GM23248 (cell line): ENCODE results near the gene DUSP5. TPM values are rescaled to one million over a fixed set of nuclear protein-coding genes. Genes with fewer than 3 reads are reported as not detected.

Experiments used
- DNase-seq: peaks from one replicate; pipeline ENCODE4 v3.0.0-alpha.2; 2015
- H2AFZ ChIP-seq: fragments of 200-600 bp; sonication (generic); 2 replicates; pipeline ENCODE4 v1.6.1; 2016; ENCODE audit warnings: antibody characterized with exemption
- H3F3A ChIP-seq: fragments of 200-600 bp; sonication (generic); 2 replicates; pipeline ENCODE4 v1.6.1; 2016; ENCODE audit warnings: mild to moderate bottlenecking, antibody characterized with exemption, mixed run types; ENCODE audit not compliant: insufficient read depth
- H3K27ac ChIP-seq: fragments of 200-600 bp; sonication (generic); 2 replicates; pipeline ENCODE4 v1.5.1; 2016; ENCODE audit warnings: mild to moderate bottlenecking
- H3K27me3 ChIP-seq: fragments of 200-600 bp; sonication (generic); replicated peaks from 2 replicates; pipeline ENCODE4 v1.6.1; 2016; ENCODE audit warnings: mild to moderate bottlenecking; ENCODE audit not compliant: insufficient read depth
- H3K36me3 ChIP-seq: fragments of 200-600 bp; sonication (generic); 2 replicates; pipeline ENCODE4 v1.6.1; 2016; ENCODE audit warnings: low read depth, mild to moderate bottlenecking
- H3K4me1 ChIP-seq: fragments of 200-600 bp; sonication (generic); 2 replicates; pipeline ENCODE4 v1.6.1; 2016; ENCODE audit warnings: mild to moderate bottlenecking; ENCODE audit not compliant: insufficient read depth
- H3K4me2 ChIP-seq: fragments of 200-600 bp; sonication (generic); one replicate; pipeline ENCODE4 v1.6.1; 2016; ENCODE audit warnings: mild to moderate bottlenecking; ENCODE audit not compliant: unreplicated experiment
- H3K4me3 ChIP-seq: fragments of 200-600 bp; sonication (generic); 2 replicates; pipeline ENCODE4 v1.5.1; 2016; ENCODE audit warnings: mild to moderate bottlenecking
- H3K79me2 ChIP-seq: fragments of 200-600 bp; sonication (generic); 2 replicates; pipeline ENCODE4 v1.6.1; 2016; ENCODE audit warnings: mild to moderate bottlenecking; ENCODE audit not compliant: insufficient read depth
- H3K9ac ChIP-seq: fragments of 200-600 bp; sonication (generic); 2 replicates; pipeline ENCODE4 v1.6.1; 2016; ENCODE audit warnings: mild to moderate bottlenecking
- H3K9me2 ChIP-seq: fragments of 200-600 bp; sonication (generic); 2 replicates; pipeline ENCODE4 v1.6.1; 2016; ENCODE audit warnings: mixed run types, mild to moderate bottlenecking, moderate library complexity; ENCODE audit not compliant: insufficient read depth
- H3K9me3 ChIP-seq: fragments of 200-600 bp; sonication (generic); one replicate; pipeline ENCODE4 v1.6.1; 2017; ENCODE audit warnings: low read depth
- H4K20me1 ChIP-seq: fragments of 200-600 bp; sonication (generic); 2 replicates; pipeline ENCODE4 v1.6.0; 2016; ENCODE audit not compliant: insufficient read depth
- EZH2 ChIP-seq: fragments of 200-600 bp; sonication (generic); IDR thresholded peaks from 2 replicates; pipeline ENCODE4 v1.6.1; 2018; ENCODE audit warnings: antibody characterized with exemption, mild to moderate bottlenecking; ENCODE audit not compliant: insufficient read depth, poor library complexity, severe bottlenecking
- EZH2phosphoT487 ChIP-seq: fragments of 200-600 bp; sonication (generic); IDR thresholded peaks from 2 replicates; pipeline ENCODE4 v1.6.1; 2018; ENCODE audit warnings: antibody characterized with exemption, moderate library complexity, mild to moderate bottlenecking, low read depth; ENCODE audit not compliant: insufficient read depth
- WGBS, 2 experiments: methylation state at CpG; one replicate each; pipeline ENCODE4 v1.1.6; 2015 to 2017; ENCODE audit warnings: low lambda C conversion rate in 2 of 2, low coverage in 1 of 2; ENCODE audit errors: missing lambda C conversion rate in 2 of 2; 5-methylcytosine and 5-hydroxymethylcytosine counted together
- in situ Hi-C: fragments of 300-500 bp; cut with MboI; formaldehyde crosslinking; loops from 2 replicates; pipeline ENCODE4 v1.15.0; 2020
- polyA plus RNA-seq: library from polyadenylated mRNA; unstranded; fragments of >200 nt; fragmentation: Nextera tagmentation; extraction: Ambion mirVana; gene quantifications from 2 replicates; pipeline ENCODE4 v1.2.1, GENCODE V29; 2016
- total RNA-seq: library from RNA; depleted of rRNA; stranded (reverse); fragments of >200 nt; shearing (Covaris generic); gene quantifications from 2 replicates; pipeline ENCODE4 v1.2.3, GENCODE V29; 2014

The DUSP5 gene
- total and polyA plus RNA-seq, 2 experiments from 2014 or later, result 5.8 to 17.8 TPM

GRCh38 chr10:110508806-110509544 is 11.3 kb downstream of the DUSP5 start:
- H3K79me2 ChIP-seq, result peaks cover 76% of the 10 kb centered on the region
- peaks cover 4% of the 10 kb centered on the region; the same call in 1 of the 2 replicates for H4K20me1 ChIP-seq
- no peak overlapping the region for H2AFZ ChIP-seq
- H3K4me3 ChIP-seq, result no peak overlapping the region
- 98 to 99% methylated on average over 11 of the region's 11 CpGs for WGBS, 2 experiments
- H3K27ac ChIP-seq, result no peak overlapping the region
- no peak overlapping the region for H3K4me2 ChIP-seq
- peaks cover 54% of the 10 kb centered on the region for H3K36me3 ChIP-seq
- no peaks in the 10 kb centered on the region for H3K9me3 ChIP-seq
- in situ Hi-C loops, result no loop called here
- H3K9me2 ChIP-seq, result no peaks in the 10 kb centered on the region
- H3K9ac ChIP-seq, result no peak overlapping the region
- peaks cover 91% of the 10 kb centered on the region for H3F3A ChIP-seq
- TF ChIP-seq EZH2 (no peak), EZH2phosphoT487 (no peak)
- no peaks in the 10 kb centered on the region for H3K27me3 ChIP-seq
- DNase-seq, result no peak
- peaks cover 37% of the 10 kb centered on the region for H3K4me1 ChIP-seq

GRCh38 chr10:110509560-110509959 is 11.9 kb downstream of the DUSP5 start:
- DNase-seq, result no peak
- H3K27me3 ChIP-seq, result no peaks in the 10 kb centered on the region
- H3F3A ChIP-seq, result peaks cover 90% of the 10 kb centered on the region
- no peak overlapping the region for H3K9ac ChIP-seq
- peaks cover 2% of the 10 kb centered on the region; the same call in 1 of the 2 replicates for H4K20me1 ChIP-seq
- H3K27ac ChIP-seq, result no peak overlapping the region
- WGBS, 2 experiments, result 98 to 100% methylated on average over 2 of the region's 2 CpGs
- H3K4me3 ChIP-seq, result no peak overlapping the region
- H3K4me2 ChIP-seq, result no peak overlapping the region
- H3K4me1 ChIP-seq, result peaks cover 31% of the 10 kb centered on the region
- H2AFZ ChIP-seq, result no peak overlapping the region
- peaks cover 54% of the 10 kb centered on the region for H3K36me3 ChIP-seq
- H3K79me2 ChIP-seq, result peaks cover 75% of the 10 kb centered on the region
- in situ Hi-C loops, result no loop called here
- H3K9me3 ChIP-seq, result no peaks in the 10 kb centered on the region
- no peak for TF ChIP-seq EZH2
- TF ChIP-seq EZH2phosphoT487, result no peak
- H3K9me2 ChIP-seq, result no peaks in the 10 kb centered on the region

GRCh38 chr10:110510086-110510485 is 12.4 kb downstream of the DUSP5 start:
- DNase-seq, result no peak
- H3K9me2 ChIP-seq, result no peaks in the 10 kb centered on the region
- H3K79me2 ChIP-seq, result peaks cover 70% of the 10 kb centered on the region
- TF ChIP-seq EZH2phosphoT487, result no peak
- no peak for TF ChIP-seq EZH2
- H3K4me3 ChIP-seq, result no peak overlapping the region
- H3K9me3 ChIP-seq, result no peaks in the 10 kb centered on the region
- peaks cover 49% of the 10 kb centered on the region for H3K36me3 ChIP-seq
- no peaks in the 10 kb centered on the region for H3K27me3 ChIP-seq
- in situ Hi-C loops, result no loop called here
- no peak overlapping the region for H3K4me2 ChIP-seq
- H3K4me1 ChIP-seq, result peaks cover 26% of the 10 kb centered on the region
- H4K20me1 ChIP-seq, result no peaks in the 10 kb centered on the region
- H3K27ac ChIP-seq, result no peak overlapping the region
- peaks cover 90% of the 10 kb centered on the region for H3F3A ChIP-seq
- H3K9ac ChIP-seq, result no peak overlapping the region
- H2AFZ ChIP-seq, result no peak overlapping the region
- 95 to 99% methylated on average over 9 of the region's 9 CpGs for WGBS, 2 experiments

- 97 to 98% methylated on average over 3 of the region's 3 CpGs for WGBS, 2 experiments
- Histone ChIP-seq H3K27me3 (no peaks in the 10 kb centered on the region), H2AFZ (no peak overlapping the region), H4K20me1 (no peaks in the 10 kb centered on the region), H3K9me2 (no peaks in the 10 kb centered on the region), H3K4me1 (peaks cover 23% of the 10 kb centered on the region), H3K79me2 (peaks cover 63% of the 10 kb centered on the region), H3K27ac (no peak overlapping the region), H3K9me3 (no peaks in the 10 kb centered on the region), H3K4me2 (no peak overlapping the region), H3K4me3 (no peak overlapping the region), H3K36me3 (peaks cover 46% of the 10 kb centered on the region), H3K9ac (no peak overlapping the region), H3F3A (peaks cover 89% of the 10 kb centered on the region)
- in situ Hi-C loops, result no loop called here
- TF ChIP-seq EZH2phosphoT487, result no peak
- no peak for TF ChIP-seq EZH2
- DNase-seq, result no peak
Observed at GRCh38 chr10:110510730-110511129, 13.0 kb downstream of the DUSP5 start.
